ENCODE results near the gene BCAS3.

- TF ChIP-seq, protein P1, sequence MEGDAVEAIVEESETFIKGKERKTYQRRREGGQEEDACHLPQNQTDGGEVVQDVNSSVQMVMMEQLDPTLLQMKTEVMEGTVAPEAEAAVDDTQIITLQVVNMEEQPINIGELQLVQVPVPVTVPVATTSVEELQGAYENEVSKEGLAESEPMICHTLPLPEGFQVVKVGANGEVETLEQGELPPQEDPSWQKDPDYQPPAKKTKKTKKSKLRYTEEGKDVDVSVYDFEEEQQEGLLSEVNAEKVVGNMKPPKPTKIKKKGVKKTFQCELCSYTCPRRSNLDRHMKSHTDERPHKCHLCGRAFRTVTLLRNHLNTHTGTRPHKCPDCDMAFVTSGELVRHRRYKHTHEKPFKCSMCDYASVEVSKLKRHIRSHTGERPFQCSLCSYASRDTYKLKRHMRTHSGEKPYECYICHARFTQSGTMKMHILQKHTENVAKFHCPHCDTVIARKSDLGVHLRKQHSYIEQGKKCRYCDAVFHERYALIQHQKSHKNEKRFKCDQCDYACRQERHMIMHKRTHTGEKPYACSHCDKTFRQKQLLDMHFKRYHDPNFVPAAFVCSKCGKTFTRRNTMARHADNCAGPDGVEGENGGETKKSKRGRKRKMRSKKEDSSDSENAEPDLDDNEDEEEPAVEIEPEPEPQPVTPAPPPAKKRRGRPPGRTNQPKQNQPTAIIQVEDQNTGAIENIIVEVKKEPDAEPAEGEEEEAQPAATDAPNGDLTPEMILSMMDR (IDR thresholded peaks at IDR 0.05) = no peak
- TF ChIP-seq POLR2A (IDR thresholded peaks at IDR 0.05) = no peak
Measured at GRCh38 chr17:60641810-60642220, 35.8 kb upstream of the BCAS3 start.

Measured in lower leg skin (tissue), 3 donors.